Measurements from ENCODE around the gene LIF.
"Not testable (repeated sequence)": the region's sequence is repeated elsewhere in the genome, so short reads cannot be mapped to it uniquely, and the experiment has no call there.

The LIF gene

GRCh38 chr22:30240541-30241417 is 5.8 kb downstream of the LIF start:
- DNase-seq: no peak

GRCh38 chr22:30239488-30240405 is 6.8 kb downstream of the LIF start:
- no peak for DNase-seq

GRCh38 chr22:30238661-30239487 is 7.7 kb downstream of the LIF start:
- DNase-seq: no peak

GRCh38 chr22:30238136-30238535 is 8.4 kb downstream of the LIF start:
- no peak for DNase-seq

- DNase-seq: no peak
Observed at GRCh38 chr22:30236875-30237274, 9.7 kb downstream of the LIF start.

- no peak for DNase-seq
Observed at GRCh38 chr22:30235687-30236170, 10.8 kb downstream of the LIF start.

- DNase-seq: no peak
Observed at GRCh38 chr22:30234786-30235470, 11.6 kb downstream of the LIF start.

GRCh38 chr22:30234325-30234724 is 12.2 kb downstream of the LIF start:
- not testable (repeated sequence) for DNase-seq

- no peak for DNase-seq
Observed at GRCh38 chr22:30233582-30233981, 13.0 kb downstream of the LIF start.

GRCh38 chr22:30232716-30233218 is 13.8 kb downstream of the LIF start:
- DNase-seq: no peak

GRCh38 chr22:30230787-30231461 is 15.6 kb downstream of the LIF start:
- DNase-seq: no peak

GRCh38 chr22:30230330-30230729 is 16.2 kb downstream of the LIF start:
- no peak for DNase-seq

GRCh38 chr22:30228509-30229359 is 17.8 kb downstream of the LIF start:
- DNase-seq: no peak

GRCh38 chr22:30227438-30228228 is 18.9 kb downstream of the LIF start:
- no peak for DNase-seq

- DNase-seq: no peak
Observed at GRCh38 chr22:30226192-30226832, 20.2 kb downstream of the LIF start.

GRCh38 chr22:30225220-30225927 is 21.2 kb downstream of the LIF start:
- DNase-seq: no peak

- DNase-seq: no peak
Observed at GRCh38 chr22:30224161-30224857, 22.2 kb downstream of the LIF start.

- no peak for DNase-seq
Observed at GRCh38 chr22:30223303-30223702, 23.3 kb downstream of the LIF start.

Data from activated CD4-positive, CD25-positive, alpha-beta regulatory T cell treated with anti-CD3 and anti-CD28 coated beads, Interleukin-2, amount 50 U/mL, for 72 hours (primary cell).